GM12878 (cell line): ENCODE results near the gene HOPX. TPM values are rescaled to one million over a fixed set of nuclear protein-coding genes. Genes with fewer than 3 reads are reported as not detected.

ENCODE experiments used
- ATAC-seq: fragments of 200-7000 bp; cut with Tn5 transposase; 3 replicates; pipeline ENCODE4 v1.9.1; 2020; ENCODE audit warnings: mild to moderate bottlenecking, moderate library complexity
- BruUV-seq: library from RNA; stranded (reverse); fragments of 400-500 nt; replicated peaks from 2 replicates; lab custom pipeline; 2021; lab: Mats Ljungman, UMichigan
- CTCF ChIA-PET: fragments of 300-600 bp; sonication (Branson Sonifier 250); formaldehyde crosslinking; extraction: SDS; loops from one replicate; lab custom pipeline; 2021; ENCODE audit warnings: inconsistent platforms; lab: Yijun Ruan, JAX
- POLR2A ChIA-PET: fragments of 350-600 bp; formaldehyde crosslinking; extraction: SDS; loops from one replicate; lab custom pipeline; 2021; ENCODE audit warnings: inconsistent platforms; lab: Charles Lee
- RAD21 ChIA-PET: fragments of 300-600 bp; sonication (Branson Sonifier 250); formaldehyde crosslinking; loops from one replicate; lab custom pipeline; 2023; ENCODE audit warnings: antibody characterized with exemption; ENCODE audit not compliant: unreplicated experiment; lab: Charles Lee
- SMC1A ChIA-PET: fragments of 300-600 bp; sonication (Branson Sonifier 250); formaldehyde crosslinking; loops from one replicate; lab custom pipeline; 2023; ENCODE audit not compliant: unreplicated experiment, uncharacterized antibody; lab: Charles Lee
- DNase-seq: peaks from one replicate; pipeline ENCODE4 v3.0.0-alpha.2; 2011; ENCODE audit warnings: low read depth, low spot score
- FAIRE-seq: peaks from 3 replicates; lab custom pipeline; 2011; peaks lifted over from hg19 to GRCh38; lab: Jason Lieb, UNC
- H2AFZ ChIP-seq: 2 replicates; pipeline ENCODE4 v1.6.0; 2011; ENCODE audit warnings: low read depth, low read length, control low read depth; ENCODE audit not compliant: control insufficient read depth
- H3K27ac ChIP-seq: 2 replicates; pipeline ENCODE4 v1.5.1; 2011; ENCODE audit warnings: control low read depth; ENCODE audit not compliant: control insufficient read depth, insufficient read depth
- H3K27me3 ChIP-seq, 2 experiments: replicated peaks in 1 of 2; 2 replicates each; pipeline versions ENCODE4 v1.6.0 to v1.6.1; 2011; ENCODE audit warnings: low read length in 1 of 2; ENCODE audit not compliant: control insufficient read depth in 2 of 2, insufficient read depth in 2 of 2
- H3K36me3 ChIP-seq, 2 experiments: 2 replicates each; pipeline ENCODE4 v1.5.1; 2011; ENCODE audit warnings: low read length in 1 of 2; ENCODE audit not compliant: control insufficient read depth in 2 of 2, insufficient read depth in 2 of 2
- H3K4me1 ChIP-seq: 2 replicates; pipeline ENCODE4 v1.6.1; 2011; ENCODE audit warnings: mild to moderate bottlenecking, low read length, moderate library complexity, mixed read lengths; ENCODE audit not compliant: control insufficient read depth, insufficient read depth
- H3K4me2 ChIP-seq: 2 replicates; pipeline ENCODE4 v1.6.0; 2011; ENCODE audit warnings: control low read depth; ENCODE audit not compliant: control insufficient read depth, insufficient read depth
- H3K4me3 ChIP-seq: fragments of 200-600 bp; sonication (generic); 2 replicates; pipeline ENCODE4 v1.5.1; 2016
- H3K79me2 ChIP-seq: 2 replicates; pipeline ENCODE4 v1.6.0; 2011; ENCODE audit warnings: low read length; ENCODE audit not compliant: control insufficient read depth, insufficient read depth
- H3K9ac ChIP-seq: 2 replicates; pipeline ENCODE4 v1.8.0; 2011; ENCODE audit warnings: low read length, control low read depth, mixed read lengths; ENCODE audit not compliant: control insufficient read depth, insufficient read depth
- H3K9me3 ChIP-seq: replicated peaks from 3 replicates; pipeline ENCODE4 v1.5.1; 2011; ENCODE audit warnings: mild to moderate bottlenecking, low read length; ENCODE audit not compliant: control insufficient read depth, insufficient read depth
- H4K20me1 ChIP-seq: 2 replicates; pipeline ENCODE4 v1.6.0; 2011; ENCODE audit not compliant: control insufficient read depth, insufficient read depth
- ASH2L ChIP-seq: fragments of 300-600, 200-600 bp; sonication (generic); IDR thresholded peaks from 2 replicates; pipeline ENCODE4 v1.6.1; 2017; ENCODE audit warnings: low read depth, mild to moderate bottlenecking, borderline replicate concordance
- BRCA1 ChIP-seq: IDR thresholded peaks from 2 replicates; pipeline ENCODE4 v1.6.1; 2011; ENCODE audit warnings: low read depth, low read length, improper control_type of control experiment
- CBFB ChIP-seq: IDR thresholded peaks from 2 replicates; pipeline ENCODE4 v1.6.1; 2016; ENCODE audit warnings: antibody characterized with exemption, low read depth
- HCFC1 ChIP-seq: fragments of 150-350 bp; IDR thresholded peaks from 2 replicates; pipeline ENCODE4 v1.6.1; 2014; ENCODE audit warnings: low read length
- JUNB ChIP-seq: IDR thresholded peaks from 2 replicates; pipeline ENCODE4 v1.6.1; 2016; ENCODE audit warnings: antibody characterized with exemption, mild to moderate bottlenecking
- JUND ChIP-seq: IDR thresholded peaks from 2 replicates; pipeline ENCODE4 v1.6.1; 2012; ENCODE audit warnings: low read depth, mild to moderate bottlenecking, low read length, improper control_type of control experiment, moderate library complexity
- ZNF207 ChIP-seq: fragments of 450-650 bp; IDR thresholded peaks from 2 replicates; pipeline ENCODE4 v1.6.1; 2014; ENCODE audit warnings: antibody characterized with exemption, mild to moderate bottlenecking, borderline replicate concordance
- ZNF274 ChIP-seq: IDR thresholded peaks from one replicate; pipeline ENCODE4 v1.8.0; 2011; ENCODE audit not compliant: insufficient read length, insufficient read depth
- WGBS: methylation state at CpG from one replicate; pipeline ENCODE4 v1.1.6; 2016; ENCODE audit warnings: low lambda C conversion rate; ENCODE audit not compliant: insufficient replicate concordance, insufficient coverage; ENCODE audit errors: missing lambda C conversion rate; 5-methylcytosine and 5-hydroxymethylcytosine counted together
- in situ Hi-C: fragments of 300-500 bp; cut with MboI; formaldehyde crosslinking; loops from 9 replicates; pipeline ENCODE4 v1.14.3; 2018; ENCODE audit warnings: mixed read lengths
- intact Hi-C: fragments of 100-400 bp; cut with micrococcal nuclease; formaldehyde crosslinking; loops from one replicate; pipeline ENCODE4 v1.14.2; 2022; ENCODE audit not compliant: unreplicated experiment
- polyA plus RNA-seq, 11 experiments: library from polyadenylated mRNA; depleted of rRNA in 4 of 11; unstranded in 6 of 11; stranded (reverse) in 5 of 11; fragments of >200 nt; fragmentation: Nextera tagmentation in 4 of 11; fragmentation: Illumina TruSeq in 1 of 11; extraction: Ambion mirVana in 4 of 11; extraction: Trizol in 1 of 11; gene quantifications; 1 replicate in 1 of 11; 2 replicates in 10 of 11; pipeline versions ENCODE4 v1.2.1 to v1.2.3, GENCODE V29; 2011 to 2016; ENCODE audit warnings: inconsistent platforms in 2 of 11, missing spikeins in 2 of 11, low read depth in 1 of 11
- total RNA-seq, 4 experiments: library from RNA; depleted of rRNA in 3 of 4; stranded (reverse); fragments of >200 nt in 3 of 4; fragmentation: Illumina TruSeq in 1 of 4; extraction: Trizol in 1 of 4; gene quantifications; 2 replicates each; pipeline versions ENCODE4 v1.2.1 to v1.2.3, GENCODE V29; 2013 to 2021
- TF ChIP-seq, protein P1 (sequence below): fragments of 450-650 bp; IDR thresholded peaks from 2 replicates; pipeline ENCODE4 v1.6.1; 2016; ENCODE audit warnings: mild to moderate bottlenecking

Gene HOPX
- total and polyA plus RNA-seq, 10 of the 15 experiments (the other 5 are each of a cell fraction or from before 2014, with no cell fraction given) = 0.11 to 0.40 (median 0.23) TPM; not detected in 4

DNA sequence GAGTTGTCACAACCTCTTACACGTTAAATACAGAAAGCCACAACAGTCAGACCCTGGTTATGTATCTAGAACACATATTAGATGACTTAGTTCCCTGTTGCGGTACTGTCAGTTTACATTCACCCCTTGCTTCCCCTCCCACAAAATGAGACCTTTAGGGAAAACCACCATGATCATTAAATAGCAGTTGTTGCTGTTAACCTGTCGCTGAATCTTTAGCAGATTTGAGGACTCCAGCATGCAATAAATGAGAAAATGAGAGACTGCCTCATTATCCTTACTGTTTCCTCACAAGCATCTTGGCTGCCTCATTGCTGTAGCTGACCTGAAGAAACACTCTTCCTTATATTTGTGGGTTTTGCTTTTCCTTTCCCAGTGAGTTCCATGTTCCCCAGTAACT, 77.8 kb downstream of the HOPX start:
- SMC1A ChIA-PET = no interaction called here
- H3K4me2 ChIP-seq = no peak overlapping the region
- TF ChIP-seq, protein P1, sequence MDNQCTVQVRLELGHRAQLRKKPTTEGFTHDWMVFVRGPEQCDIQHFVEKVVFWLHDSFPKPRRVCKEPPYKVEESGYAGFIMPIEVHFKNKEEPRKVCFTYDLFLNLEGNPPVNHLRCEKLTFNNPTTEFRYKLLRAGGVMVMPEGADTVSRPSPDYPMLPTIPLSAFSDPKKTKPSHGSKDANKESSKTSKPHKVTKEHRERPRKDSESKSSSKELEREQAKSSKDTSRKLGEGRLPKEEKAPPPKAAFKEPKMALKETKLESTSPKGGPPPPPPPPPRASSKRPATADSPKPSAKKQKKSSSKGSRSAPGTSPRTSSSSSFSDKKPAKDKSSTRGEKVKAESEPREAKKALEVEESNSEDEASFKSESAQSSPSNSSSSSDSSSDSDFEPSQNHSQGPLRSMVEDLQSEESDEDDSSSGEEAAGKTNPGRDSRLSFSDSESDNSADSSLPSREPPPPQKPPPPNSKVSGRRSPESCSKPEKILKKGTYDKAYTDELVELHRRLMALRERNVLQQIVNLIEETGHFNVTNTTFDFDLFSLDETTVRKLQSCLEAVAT = no peak
- no peak for TF ChIP-seq ZNF274
- TF ChIP-seq ASH2L = no peak
- TF ChIP-seq BRCA1 = no peak
- no peak for TF ChIP-seq HCFC1
- TF ChIP-seq ZNF207 = no peak
- TF ChIP-seq JUND = no peak
- no peak for TF ChIP-seq JUNB
- TF ChIP-seq CBFB = no peak
- no TSS peak for BruUV-seq
- CTCF ChIA-PET = no interaction called here
- no peak overlapping the region for H3K9ac ChIP-seq
- no peaks in the 10 kb centered on the region for H3K79me2 ChIP-seq
- 22% methylated on average over 3 of the region's 3 CpGs for whole genome bisulfite sequencing
- ATAC-seq (no peak), FAIRE-seq (no peak), DNase-seq (no peak)
- RAD21 ChIA-PET = no interaction called here
- no peaks in the 10 kb centered on the region for H4K20me1 ChIP-seq
- H3K4me1 ChIP-seq = no peaks in the 10 kb centered on the region
- in situ Hi-C loops (no loop called here), intact Hi-C loops (no loop called here)
- H3K36me3 ChIP-seq = no peaks in the 10 kb centered on the region
- H3K27me3 ChIP-seq = no peaks in the 10 kb centered on the region
- no peak overlapping the region for H3K27ac ChIP-seq
- POLR2A ChIA-PET = no interaction called here
- no peaks in the 10 kb centered on the region; the same call in 2 of the 3 replicates for H3K9me3 ChIP-seq
- H3K4me3 ChIP-seq = no peak overlapping the region
- H2AFZ ChIP-seq = no peak overlapping the region

Other genes starting within 250 kb of the HOPX start
- gene PPAT, start 245.7 kb downstream of the HOPX start, total RNA-seq (2014; rRNA removed) = 37.3 and 41.7 TPM in 2 replicates
- 39.0 and 40.9 TPM in 2 replicates for gene PPAT, start 245.7 kb downstream of the HOPX start, total RNA-seq (2014; rRNA removed; fragmentation: Illumina TruSeq; extraction: Trizol)
- gene PPAT, start 245.7 kb downstream of the HOPX start, total RNA-seq (2021) = 44.1 and 51.2 TPM in 2 replicates
- 31.4 and 41.0 TPM in 2 replicates for gene PPAT, start 245.7 kb downstream of the HOPX start, polyA plus RNA-seq (2011; rRNA removed)
- gene PPAT, start 245.7 kb downstream of the HOPX start, polyA plus RNA-seq (2014; fragmentation: Illumina TruSeq; extraction: Trizol) = 38.7 and 39.9 TPM in 2 replicates
- gene PPAT, start 245.7 kb downstream of the HOPX start, polyA plus RNA-seq (2014; fragmentation: Nextera tagmentation; extraction: Ambion mirVana) = 10 to 100 TPM; 24.9 to 32.6 TPM
- 27.0 and 27.3 TPM in 2 replicates for gene PPAT, start 245.7 kb downstream of the HOPX start, polyA plus RNA-seq (2014; rRNA removed)
- gene PPAT, start 245.7 kb downstream of the HOPX start, polyA plus RNA-seq (2016; fragmentation: Nextera tagmentation; extraction: Ambion mirVana) = 10 to 100 TPM; 47.4 to 50.7 TPM
- gene PAICS, start 245.0 kb downstream of the HOPX start, total RNA-seq (2014; rRNA removed) = 109 and 120 TPM in 2 replicates
- gene PAICS, start 245.0 kb downstream of the HOPX start, total RNA-seq (2014; rRNA removed; fragmentation: Illumina TruSeq; extraction: Trizol) = 175 and 181 TPM in 2 replicates
- 248 and 251 TPM in 2 replicates for gene PAICS, start 245.0 kb downstream of the HOPX start, total RNA-seq (2021)
- 350 and 490 TPM in 2 replicates for gene PAICS, start 245.0 kb downstream of the HOPX start, polyA plus RNA-seq (2011; rRNA removed)
- gene PAICS, start 245.0 kb downstream of the HOPX start, polyA plus RNA-seq (2014; fragmentation: Illumina TruSeq; extraction: Trizol) = 295 and 365 TPM in 2 replicates
- 100 to 1,000 TPM; 224 to 251 TPM for gene PAICS, start 245.0 kb downstream of the HOPX start, polyA plus RNA-seq (2014; fragmentation: Nextera tagmentation; extraction: Ambion mirVana)
- 158 and 201 TPM in 2 replicates for gene PAICS, start 245.0 kb downstream of the HOPX start, polyA plus RNA-seq (2014; rRNA removed)
- 100 to 1,000 TPM; 314 to 315 TPM for gene PAICS, start 245.0 kb downstream of the HOPX start, polyA plus RNA-seq (2016; fragmentation: Nextera tagmentation; extraction: Ambion mirVana)
- gene SRP72, start 213.7 kb downstream of the HOPX start, total RNA-seq (2014; rRNA removed) = 66.4 and 74.4 TPM in 2 replicates
- 102 and 105 TPM in 2 replicates for gene SRP72, start 213.7 kb downstream of the HOPX start, total RNA-seq (2014; rRNA removed; fragmentation: Illumina TruSeq; extraction: Trizol)
- 122 and 130 TPM in 2 replicates for gene SRP72, start 213.7 kb downstream of the HOPX start, total RNA-seq (2021)
- 94.6 and 140 TPM in 2 replicates for gene SRP72, start 213.7 kb downstream of the HOPX start, polyA plus RNA-seq (2011; rRNA removed)
- gene SRP72, start 213.7 kb downstream of the HOPX start, polyA plus RNA-seq (2014; fragmentation: Illumina TruSeq; extraction: Trizol) = 168 and 192 TPM in 2 replicates
- gene SRP72, start 213.7 kb downstream of the HOPX start, polyA plus RNA-seq (2014; fragmentation: Nextera tagmentation; extraction: Ambion mirVana) = 100 to 1,000 TPM; 158 to 186 TPM
- gene SRP72, start 213.7 kb downstream of the HOPX start, polyA plus RNA-seq (2014; rRNA removed) = 61.6 and 68.7 TPM in 2 replicates
- gene SRP72, start 213.7 kb downstream of the HOPX start, polyA plus RNA-seq (2016; fragmentation: Nextera tagmentation; extraction: Ambion mirVana) = 100 to 1,000 TPM; 136 to 145 TPM
- gene ARL9, start 175.5 kb downstream of the HOPX start, total RNA-seq (2014; rRNA removed) = not detected in 2 replicates
- not detected in 2 replicates for gene ARL9, start 175.5 kb downstream of the HOPX start, total RNA-seq (2014; rRNA removed; fragmentation: Illumina TruSeq; extraction: Trizol)
- gene ARL9, start 175.5 kb downstream of the HOPX start, total RNA-seq (2021) = not detected in 2 replicates
- gene ARL9, start 175.5 kb downstream of the HOPX start, polyA plus RNA-seq (2011; rRNA removed) = not detected in 2 replicates
- not detected in 2 replicates for gene ARL9, start 175.5 kb downstream of the HOPX start, polyA plus RNA-seq (2014; fragmentation: Illumina TruSeq; extraction: Trizol)
- not detected for gene ARL9, start 175.5 kb downstream of the HOPX start, polyA plus RNA-seq (2014; fragmentation: Nextera tagmentation; extraction: Ambion mirVana)
- gene ARL9, start 175.5 kb downstream of the HOPX start, polyA plus RNA-seq (2014; rRNA removed) = not detected in 2 replicates
- gene ARL9, start 175.5 kb downstream of the HOPX start, polyA plus RNA-seq (2016; fragmentation: Nextera tagmentation; extraction: Ambion mirVana) = not detected
- gene SPINK2, start 140.4 kb upstream of the HOPX start, total RNA-seq (2014; rRNA removed) = 0.27 and 0.40 TPM in 2 replicates
- 0.27 and 0.60 TPM in 2 replicates for gene SPINK2, start 140.4 kb upstream of the HOPX start, total RNA-seq (2014; rRNA removed; fragmentation: Illumina TruSeq; extraction: Trizol)
- gene SPINK2, start 140.4 kb upstream of the HOPX start, total RNA-seq (2021) = not detected in 2 replicates
- gene SPINK2, start 140.4 kb upstream of the HOPX start, polyA plus RNA-seq (2011; rRNA removed) = 0.61 and 0.73 TPM in 2 replicates
- gene SPINK2, start 140.4 kb upstream of the HOPX start, polyA plus RNA-seq (2014; fragmentation: Illumina TruSeq; extraction: Trizol) = 0.13 and 2.4 TPM in 2 replicates
- gene SPINK2, start 140.4 kb upstream of the HOPX start, polyA plus RNA-seq (2014; fragmentation: Nextera tagmentation; extraction: Ambion mirVana) = 1 to 10 TPM in 1 of 2 experiments, under 1 TPM in 1; 0.61 to 1.0 TPM
- gene SPINK2, start 140.4 kb upstream of the HOPX start, polyA plus RNA-seq (2014; rRNA removed) = 0.30 and 0.49 TPM in 2 replicates
- gene SPINK2, start 140.4 kb upstream of the HOPX start, polyA plus RNA-seq (2016; fragmentation: Nextera tagmentation; extraction: Ambion mirVana) = under 1 TPM; 0.66 to 0.88 TPM
- 23.9 and 24.7 TPM in 2 replicates for gene REST, start 226.6 kb upstream of the HOPX start, total RNA-seq (2014; rRNA removed)
- 23.3 and 23.8 TPM in 2 replicates for gene REST, start 226.6 kb upstream of the HOPX start, total RNA-seq (2014; rRNA removed; fragmentation: Illumina TruSeq; extraction: Trizol)
- 29.5 and 33.5 TPM in 2 replicates for gene REST, start 226.6 kb upstream of the HOPX start, total RNA-seq (2021)
- 17.6 and 24.4 TPM in 2 replicates for gene REST, start 226.6 kb upstream of the HOPX start, polyA plus RNA-seq (2011; rRNA removed)
- 12.7 and 16.3 TPM in 2 replicates for gene REST, start 226.6 kb upstream of the HOPX start, polyA plus RNA-seq (2014; fragmentation: Illumina TruSeq; extraction: Trizol)
- 1 to 10 TPM; 3.7 to 8.5 TPM for gene REST, start 226.6 kb upstream of the HOPX start, polyA plus RNA-seq (2014; fragmentation: Nextera tagmentation; extraction: Ambion mirVana)
- 10.9 and 11.7 TPM in 2 replicates for gene REST, start 226.6 kb upstream of the HOPX start, polyA plus RNA-seq (2014; rRNA removed)
- gene REST, start 226.6 kb upstream of the HOPX start, polyA plus RNA-seq (2016; fragmentation: Nextera tagmentation; extraction: Ambion mirVana) = 10 to 100 TPM; 33.6 to 36.3 TPM